Activated naive CD4-positive, alpha-beta T cell treated with anti-CD3 and anti-CD28 coated beads, Interleukin-2, amount 50 U/mL, for 72 hours (primary cell): Measurements from ENCODE around the gene NLRP9. TPM values are rescaled to one million over a fixed set of nuclear protein-coding genes. Genes with fewer than 3 reads are reported as not detected.
"Not testable (repeated sequence)": the region's sequence is repeated elsewhere in the genome, so short reads cannot be mapped to it uniquely, and the experiment has no call there.

Experiments used
- ATAC-seq, 2 donors: fragments of 150-1000 bp; cut with Tn5 transposase; 2 replicates each; pipeline ENCODE4 v1.10.0; 2021; ENCODE audit warnings: mild to moderate bottlenecking in 2 of 2, moderate library complexity in 2 of 2
- DNase-seq, 2 donors: peaks; one replicate each; pipeline ENCODE4 v3.0.0; 2021 to 2022; ENCODE audit warnings: low spot score in 2 of 2
- H3K27ac Mint-ChIP-seq, 2 donors: one replicate each; pipeline ENCODE4 v1.8.0; 2022; ENCODE audit warnings: mild to moderate bottlenecking in 2 of 2, mixed read lengths in 2 of 2
- H3K36me3 Mint-ChIP-seq, 2 donors: one replicate each; pipeline ENCODE4 v1.8.0; 2022; ENCODE audit warnings: mixed read lengths in 2 of 2
- H3K9me3 Mint-ChIP-seq, 2 donors: one replicate each; pipeline ENCODE4 v1.8.0; 2022; ENCODE audit warnings: mixed read lengths in 2 of 2
- total RNA-seq, 2 donors: library from RNA; stranded (reverse); gene quantifications; one replicate each; pipeline ENCODE4 v1.2.3, GENCODE V29; 2022

Gene NLRP9
- under 1 TPM in 1 of 2 donors, not detected in 1; 0.09 TPM for total RNA-seq

- no peak for ATAC-seq
- H3K27ac Mint-ChIP-seq: peak within 1 kb of the TSS in 1 of 2 donors; percentile 50
- H3K9me3 Mint-ChIP-seq: no peaks in the 10 kb centered on the region
- H3K36me3 Mint-ChIP-seq: no peaks in the 10 kb centered on the region
- no peak for DNase-seq
These were observed at the start of gene NLRP9 for GRCh38 chr19:55738302-55738701. NLRP9 (minus strand) TSS chr19:55738402; CDS start chr19:55738374, 28 bp downstream.

GRCh38 chr19:55781112-55781511, 42.9 kb upstream of the NLRP9 start:
- Mint-ChIP-seq H3K9me3 (peaks cover 0 to 4% of the 10 kb centered on the region in 2 donors), H3K36me3 (no peaks in the 10 kb centered on the region), H3K27ac (no peak overlapping the region)
- ATAC-seq (no peak), DNase-seq (no peak)

- H3K9me3 Mint-ChIP-seq: peaks cover 0 to 4% of the 10 kb centered on the region in 2 donors
- no peak for DNase-seq
- H3K36me3 Mint-ChIP-seq: no peaks in the 10 kb centered on the region
- no peak overlapping the region for H3K27ac Mint-ChIP-seq
- ATAC-seq: no peak
These were observed 40.1 kb upstream of the NLRP9 start for GRCh38 chr19:55778331-55778730.

- ATAC-seq: no peak
- Mint-ChIP-seq H3K9me3 (peaks cover 0 to 4% of the 10 kb centered on the region in 2 donors), H3K27ac (no peak overlapping the region), H3K36me3 (no peaks in the 10 kb centered on the region)
- DNase-seq: peak in 1 of 2 donors; percentile 15
These were observed 39.3 kb upstream of the NLRP9 start for GRCh38 chr19:55777528-55777927.

GRCh38 chr19:55769632-55770031, 31.4 kb upstream of the NLRP9 start:
- not testable (repeated sequence) for H3K27ac Mint-ChIP-seq, ATAC-seq, DNase-seq
- peaks cover 13 to 14% of the 10 kb centered on the region in 2 donors for H3K9me3 Mint-ChIP-seq
- H3K36me3 Mint-ChIP-seq: peaks cover 6 to 10% of the 10 kb centered on the region in 2 donors

- ATAC-seq, H3K27ac Mint-ChIP-seq, DNase-seq: not testable (repeated sequence)
- H3K36me3 Mint-ChIP-seq: peaks cover 6 to 10% of the 10 kb centered on the region in 2 donors
- peaks cover 13 to 14% of the 10 kb centered on the region in 2 donors for H3K9me3 Mint-ChIP-seq
These were observed 30.6 kb upstream of the NLRP9 start, which contains the start of gene RFPL4AL1 for GRCh38 chr19:55768818-55769217. RFPL4AL1 (plus strand) TSS chr19:55769118; CDS start chr19:55771805, 2,687 bp downstream.

GRCh38 chr19:55766466-55766865, 28.3 kb upstream of the NLRP9 start:
- Mint-ChIP-seq H3K36me3 (peaks cover 10% of the 10 kb centered on the region in 2 donors), H3K9me3 (peaks cover 13 to 17% of the 10 kb centered on the region in 2 donors), H3K27ac (no peak overlapping the region)
- ATAC-seq (no peak), DNase-seq (no peak)

GRCh38 chr19:55758797-55759196, 20.6 kb upstream of the NLRP9 start, which contains the start of gene RFPL4A:
RFPL4A (plus strand) TSS chr19:55759097; CDS start chr19:55761801, 2,704 bp downstream.
- not testable (repeated sequence) for ATAC-seq, H3K27ac Mint-ChIP-seq, DNase-seq, H3K9me3 Mint-ChIP-seq
- H3K36me3 Mint-ChIP-seq: peaks cover 0 to 10% of the 10 kb centered on the region in 2 donors

- not testable (repeated sequence) for ATAC-seq, DNase-seq, H3K27ac Mint-ChIP-seq, H3K9me3 Mint-ChIP-seq
- H3K36me3 Mint-ChIP-seq: peaks cover 0 to 10% of the 10 kb centered on the region in 2 donors
These were observed 18.6 kb upstream of the NLRP9 start for GRCh38 chr19:55756808-55757207.

GRCh38 chr19:55753401-55753800, 15.2 kb upstream of the NLRP9 start:
- H3K36me3 Mint-ChIP-seq: peaks cover 0 to 5% of the 10 kb centered on the region in 2 donors
- no peak overlapping the region for H3K27ac Mint-ChIP-seq
- peaks cover 0 to 5% of the 10 kb centered on the region in 2 donors for H3K9me3 Mint-ChIP-seq
- ATAC-seq: no peak
- no peak for DNase-seq

GRCh38 chr19:55750715-55751114, 12.5 kb upstream of the NLRP9 start:
- DNase-seq (no peak), ATAC-seq (no peak)
- Mint-ChIP-seq H3K9me3 (no peaks in the 10 kb centered on the region), H3K27ac (no peak overlapping the region), H3K36me3 (no peaks in the 10 kb centered on the region)

GRCh38 chr19:55730378-55730777, 7.8 kb downstream of the NLRP9 start:
- not testable (repeated sequence) for ATAC-seq, H3K36me3 Mint-ChIP-seq, H3K27ac Mint-ChIP-seq, DNase-seq
- H3K9me3 Mint-ChIP-seq: peaks cover 4 to 15% of the 10 kb centered on the region in 2 donors

GRCh38 chr19:55723491-55723890, 14.7 kb downstream of the NLRP9 start:
- peaks cover 14 to 16% of the 10 kb centered on the region in 2 donors for H3K9me3 Mint-ChIP-seq
- ATAC-seq (no peak), DNase-seq (no peak)
- H3K36me3 Mint-ChIP-seq: peaks cover 22 to 23% of the 10 kb centered on the region in 2 donors
- H3K27ac Mint-ChIP-seq: no peak overlapping the region

- peaks cover 22 to 28% of the 10 kb centered on the region in 2 donors for H3K36me3 Mint-ChIP-seq
- ATAC-seq (no peak), DNase-seq (no peak)
- peaks cover 14 to 16% of the 10 kb centered on the region in 2 donors for H3K9me3 Mint-ChIP-seq
- no peak overlapping the region for H3K27ac Mint-ChIP-seq
These were observed 17.4 kb downstream of the NLRP9 start for GRCh38 chr19:55720801-55721200.

- Mint-ChIP-seq H3K36me3 (peaks cover 22 to 28% of the 10 kb centered on the region in 2 donors), H3K9me3 (peaks cover 14 to 16% of the 10 kb centered on the region in 2 donors), H3K27ac (no peak overlapping the region)
- no peak for ATAC-seq
- no peak for DNase-seq
These were observed 17.9 kb downstream of the NLRP9 start for GRCh38 chr19:55720214-55720746.

- ATAC-seq, DNase-seq, H3K27ac Mint-ChIP-seq: not testable (repeated sequence)
- peaks cover 24 to 28% of the 10 kb centered on the region in 2 donors for H3K36me3 Mint-ChIP-seq
- H3K9me3 Mint-ChIP-seq: peaks cover 16% of the 10 kb centered on the region in 2 donors
These were observed 20.1 kb downstream of the NLRP9 start for GRCh38 chr19:55717879-55718711.

- peaks cover 22 to 23% of the 10 kb centered on the region in 2 donors for H3K36me3 Mint-ChIP-seq
- no peak overlapping the region for H3K27ac Mint-ChIP-seq
- DNase-seq (no peak), ATAC-seq (no peak)
- peaks cover 11 to 16% of the 10 kb centered on the region in 2 donors for H3K9me3 Mint-ChIP-seq
These were observed 21.0 kb downstream of the NLRP9 start for GRCh38 chr19:55717251-55717650.
